Left ventricle myocardium inferior (tissue), 1 donor: Measurements from ENCODE around the gene OR6S1. TPM values are rescaled to one million over a fixed set of nuclear protein-coding genes. Genes with fewer than 3 reads are reported as not detected.
A peak's percentile ranks its signal among the peaks of the same experiment; 100 is the strongest.
"Not testable (repeated sequence)": the region's sequence is repeated elsewhere in the genome, so short reads cannot be mapped to it uniquely, and the experiment has no call there.

ENCODE experiments used
- DNase-seq: peaks from one replicate; pipeline ENCODE4 v3.0.0-alpha.2; 2020
- H3K27ac ChIP-seq: fragments of 200-600 bp; replicated peaks from 2 replicates; pipeline ENCODE4 v1.8.0; 2021
- H3K27me3 ChIP-seq: fragments of 200-600 bp; 2 replicates; pipeline ENCODE4 v1.8.0; 2021; ENCODE audit warnings: low read depth
- H3K36me3 ChIP-seq: fragments of 200-600 bp; 2 replicates; pipeline ENCODE4 v1.8.0; 2021
- H3K4me1 ChIP-seq: fragments of 200-600 bp; 2 replicates; pipeline ENCODE4 v1.8.0; 2021
- H3K4me3 ChIP-seq: fragments of 200-600 bp; 2 replicates; pipeline ENCODE4 v1.8.0; 2021; ENCODE audit warnings: mild to moderate bottlenecking, moderate library complexity
- H3K9me3 ChIP-seq: fragments of 200-600 bp; replicated peaks from 2 replicates; pipeline ENCODE4 v1.8.0; 2021
- intact Hi-C: fragments of 100-400 bp; cut with micrococcal nuclease; formaldehyde crosslinking; loops from one replicate; pipeline ENCODE4 v1.11.0; 2022
- total RNA-seq: library from RNA; stranded (reverse); fragmentation: NEBNext Ultra II Directional; extraction: Animal tissue kit (Norgen Biotek cat#: 25700); gene quantifications from one replicate; pipeline ENCODE4 v1.2.1, GENCODE V29; 2021
- TF ChIP-seq, protein P1 (sequence below): fragments of 200-600 bp; IDR thresholded peaks from 2 replicates; pipeline ENCODE4 v1.8.0; 2021; ENCODE audit warnings: antibody characterized with exemption, mild to moderate bottlenecking, borderline replicate concordance
- donor health status: DM: no; HTN: yes; CAD: no; lungs with severe emphysema.

Gene OR6S1
- total RNA-seq, 1 donor from 2014 or later, result not detected

DNA sequence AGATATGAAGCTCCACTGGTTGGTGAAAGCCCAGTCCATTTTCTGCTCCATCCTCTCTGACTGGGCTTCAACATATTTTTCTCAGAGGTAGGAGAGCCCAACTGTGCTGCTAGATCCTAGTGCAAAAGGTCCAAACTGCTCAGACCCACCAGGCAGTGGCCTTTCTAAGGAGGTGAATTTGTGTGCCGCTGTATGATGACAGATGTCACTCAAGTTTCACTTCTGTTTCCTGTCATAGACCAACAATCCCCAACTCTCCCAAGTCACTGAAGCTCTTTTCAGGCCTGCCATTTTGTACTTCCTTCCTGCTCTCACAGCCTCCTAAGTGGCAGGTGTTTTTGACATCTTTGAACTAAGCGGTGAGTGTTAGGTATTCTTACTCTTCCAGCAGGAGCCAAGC, 26.5 kb upstream of the OR6S1 start:
- Histone ChIP-seq H3K4me1 (peaks cover 9% of the 10 kb centered on the region), H3K9me3 (no peaks in the 10 kb centered on the region), H3K4me3 (no peak overlapping the region), H3K36me3 (no peaks in the 10 kb centered on the region), H3K27me3 (peaks cover 67% of the 10 kb centered on the region), H3K27ac (no peak overlapping the region)
- TF ChIP-seq, protein P1, sequence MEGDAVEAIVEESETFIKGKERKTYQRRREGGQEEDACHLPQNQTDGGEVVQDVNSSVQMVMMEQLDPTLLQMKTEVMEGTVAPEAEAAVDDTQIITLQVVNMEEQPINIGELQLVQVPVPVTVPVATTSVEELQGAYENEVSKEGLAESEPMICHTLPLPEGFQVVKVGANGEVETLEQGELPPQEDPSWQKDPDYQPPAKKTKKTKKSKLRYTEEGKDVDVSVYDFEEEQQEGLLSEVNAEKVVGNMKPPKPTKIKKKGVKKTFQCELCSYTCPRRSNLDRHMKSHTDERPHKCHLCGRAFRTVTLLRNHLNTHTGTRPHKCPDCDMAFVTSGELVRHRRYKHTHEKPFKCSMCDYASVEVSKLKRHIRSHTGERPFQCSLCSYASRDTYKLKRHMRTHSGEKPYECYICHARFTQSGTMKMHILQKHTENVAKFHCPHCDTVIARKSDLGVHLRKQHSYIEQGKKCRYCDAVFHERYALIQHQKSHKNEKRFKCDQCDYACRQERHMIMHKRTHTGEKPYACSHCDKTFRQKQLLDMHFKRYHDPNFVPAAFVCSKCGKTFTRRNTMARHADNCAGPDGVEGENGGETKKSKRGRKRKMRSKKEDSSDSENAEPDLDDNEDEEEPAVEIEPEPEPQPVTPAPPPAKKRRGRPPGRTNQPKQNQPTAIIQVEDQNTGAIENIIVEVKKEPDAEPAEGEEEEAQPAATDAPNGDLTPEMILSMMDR, result no peak
- intact Hi-C loops, result no loop called here
- no peak for DNase-seq

DNA sequence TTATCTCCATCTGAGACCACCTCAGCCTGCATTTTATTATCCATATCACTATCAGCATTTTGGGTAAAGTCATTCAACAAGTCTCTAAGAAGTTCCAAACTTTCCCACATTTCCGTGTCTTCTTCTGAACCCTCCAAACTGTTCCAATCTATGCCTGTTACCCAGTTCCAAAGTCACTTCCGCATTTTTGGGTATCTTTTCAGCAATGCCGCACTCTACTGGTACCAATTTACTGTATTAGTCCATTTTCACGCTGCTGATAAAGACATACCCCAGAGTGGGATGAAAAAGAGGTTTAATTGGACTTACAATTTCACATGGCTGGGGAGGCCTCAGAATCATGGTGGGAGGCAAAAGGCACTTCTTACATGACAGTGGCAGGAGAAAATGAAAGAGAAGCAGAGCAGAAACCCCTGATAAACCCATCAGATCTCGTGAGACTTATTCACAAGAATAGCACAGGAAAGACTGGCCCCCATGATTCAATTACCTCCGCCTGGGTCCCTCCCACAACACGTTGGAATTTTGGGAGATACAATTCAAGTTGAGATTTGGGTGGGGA, 25.0 kb upstream of the OR6S1 start:
- peaks cover 79% of the 10 kb centered on the region for H3K27me3 ChIP-seq
- intact Hi-C loops, result not testable (repeated sequence)

DNA sequence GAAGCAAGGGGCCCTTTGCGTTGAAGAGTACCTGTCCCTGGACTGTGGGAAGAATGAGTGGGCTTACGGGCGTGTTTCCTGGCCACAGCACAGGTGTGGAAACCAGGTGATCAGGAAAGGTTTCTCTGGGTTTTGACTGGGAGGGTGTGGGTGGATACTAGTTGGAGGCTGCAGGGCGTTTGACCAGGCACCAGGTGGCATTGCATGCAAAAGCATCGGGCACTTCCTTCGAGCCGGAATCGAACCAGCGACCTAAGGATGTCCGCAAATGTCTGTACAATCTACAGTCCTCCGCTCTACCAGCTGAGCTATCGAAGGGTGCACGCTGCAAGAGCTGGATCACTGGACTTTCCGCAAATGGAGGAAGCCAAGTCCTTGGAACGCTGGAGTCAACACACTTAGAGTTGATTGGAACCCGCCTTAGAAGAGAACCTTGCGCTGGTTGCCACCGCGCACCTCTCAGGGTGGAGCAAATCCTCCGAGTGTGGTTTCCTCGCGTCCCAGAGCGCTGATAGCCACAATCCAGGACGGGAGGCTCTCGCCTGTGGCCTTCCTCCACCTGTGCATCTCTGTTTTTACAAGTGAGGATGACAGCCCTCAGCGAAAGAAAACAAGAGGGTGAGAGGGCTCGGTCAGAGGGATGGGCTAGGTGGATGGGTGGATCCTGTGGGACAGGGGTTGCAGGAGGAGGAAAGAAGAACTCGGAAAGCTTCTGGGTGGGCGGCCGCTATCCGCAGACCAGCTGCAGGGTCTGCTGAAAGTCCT, 21.7 kb upstream of the OR6S1 start:
- Histone ChIP-seq H3K9me3 (no peaks in the 10 kb centered on the region), H3K36me3 (no peaks in the 10 kb centered on the region), H3K27ac (no peak overlapping the region), H3K4me3 (peak overlapping the region; percentile 47), H3K4me1 (peaks cover 11% of the 10 kb centered on the region), H3K27me3 (peaks cover 98% of the 10 kb centered on the region)
- TF ChIP-seq, protein P1, result peak; percentile 45
- DNase-seq, result no peak
- intact Hi-C loops, result no loop called here

More for the DNA sequence above, 25.0 kb upstream of the OR6S1 start:
- H3K36me3 ChIP-seq, H3K27ac ChIP-seq, H3K4me3 ChIP-seq, H3K9me3 ChIP-seq, DNase-seq: not testable (repeated sequence)
- H3K4me1 ChIP-seq, result peaks cover 11% of the 10 kb centered on the region

DNA sequence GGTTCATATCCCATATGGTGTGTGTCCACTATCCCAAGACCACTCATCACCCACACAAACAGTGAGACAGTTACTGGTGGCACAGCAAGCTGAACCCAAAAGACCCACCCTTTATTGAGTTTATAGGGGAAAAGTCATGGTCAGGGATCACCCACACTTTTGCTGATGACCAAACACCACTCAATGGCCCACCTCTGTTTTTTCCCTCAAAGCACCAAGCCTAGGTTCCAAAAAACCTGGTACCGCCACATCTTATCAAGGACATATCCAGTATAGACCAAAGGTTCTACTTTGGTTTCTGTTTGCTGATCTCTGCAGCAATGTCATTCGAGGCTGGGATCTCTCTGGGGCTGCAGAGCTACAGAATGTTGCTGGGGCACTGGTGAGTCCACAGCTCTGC, 19.7 kb upstream of the OR6S1 start:
- no peak overlapping the region for H3K27ac ChIP-seq
- intact Hi-C loops, result no loop called here
- H3K9me3 ChIP-seq, result no peaks in the 10 kb centered on the region
- H3K4me3 ChIP-seq, result no peak overlapping the region
- peaks cover 11% of the 10 kb centered on the region for H3K4me1 ChIP-seq
- DNase-seq, result no peak
- H3K36me3 ChIP-seq, result no peaks in the 10 kb centered on the region
- TF ChIP-seq, protein P1, result no peak
- H3K27me3 ChIP-seq, result peaks cover 100% of the 10 kb centered on the region

DNA sequence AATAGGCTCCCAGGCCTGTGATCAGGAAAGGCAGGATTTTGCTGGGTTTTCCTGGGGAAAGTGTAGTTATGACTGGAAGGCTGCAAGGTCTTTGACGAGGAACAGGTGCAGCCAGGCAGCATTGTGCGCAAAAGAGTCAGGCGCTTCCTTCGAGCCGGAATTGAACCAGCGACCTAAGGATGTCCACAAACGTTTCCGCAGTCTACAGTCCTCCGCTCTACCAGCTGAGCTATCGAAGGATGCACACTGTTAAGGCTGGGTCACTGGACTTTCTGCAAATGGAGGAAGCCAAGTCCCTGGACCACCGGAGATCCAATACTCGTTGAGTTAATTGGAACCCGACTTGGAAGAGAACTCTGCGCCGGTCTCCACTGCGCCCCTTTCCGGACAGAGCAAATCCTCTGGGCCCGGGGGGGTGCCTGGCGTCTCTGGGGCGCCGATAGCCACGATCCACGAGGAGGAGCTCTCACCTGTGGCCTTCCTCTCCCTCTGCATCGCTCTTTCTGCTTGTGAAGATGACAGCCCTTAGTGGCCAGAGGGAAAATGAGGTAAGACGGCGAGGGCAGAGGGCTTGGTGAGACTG, 18.4 kb upstream of the OR6S1 start:
- no peak for DNase-seq
- intact Hi-C loops, result no loop called here
- no peak overlapping the region for H3K4me3 ChIP-seq
- TF ChIP-seq, protein P1, result no peak
- H3K27ac ChIP-seq, result no peak overlapping the region
- no peaks in the 10 kb centered on the region for H3K9me3 ChIP-seq
- H3K4me1 ChIP-seq, result peaks cover 11% of the 10 kb centered on the region
- no peaks in the 10 kb centered on the region for H3K36me3 ChIP-seq
- peaks cover 100% of the 10 kb centered on the region for H3K27me3 ChIP-seq

DNA sequence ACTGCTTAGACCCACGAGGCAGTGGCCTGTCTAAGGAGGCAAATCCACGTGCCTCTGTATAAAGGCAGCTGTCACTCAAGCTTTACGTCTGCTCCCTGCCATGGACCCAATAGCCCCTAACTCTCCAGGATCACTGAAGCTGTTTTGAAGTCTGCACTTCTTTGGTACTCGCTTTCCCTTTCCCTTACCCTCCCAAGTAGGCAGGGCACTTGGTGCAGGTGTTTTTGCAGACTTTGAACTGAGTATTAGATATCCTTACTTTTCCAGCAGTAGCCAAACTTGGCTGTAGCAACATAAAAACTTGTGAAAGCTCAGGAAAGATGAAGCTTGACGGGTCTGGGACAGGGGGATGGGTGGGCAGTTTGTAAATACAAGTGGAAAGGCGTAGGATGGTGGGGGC, 17.8 kb upstream of the OR6S1 start:
- no peak overlapping the region for H3K27ac ChIP-seq
- TF ChIP-seq, protein P1, result no peak
- DNase-seq, result no peak
- H3K27me3 ChIP-seq, result peaks cover 98% of the 10 kb centered on the region
- peaks cover 11% of the 10 kb centered on the region for H3K4me1 ChIP-seq
- no peak overlapping the region for H3K4me3 ChIP-seq
- H3K9me3 ChIP-seq, result no peaks in the 10 kb centered on the region
- no peaks in the 10 kb centered on the region for H3K36me3 ChIP-seq
- intact Hi-C loops, result no loop called here
